DND-41 (cell line): ENCODE measurements around the gene BLVRA.
"Not testable (repeated sequence)": the region's sequence is repeated elsewhere in the genome, so short reads cannot be mapped to it uniquely, and the experiment has no call there.

Experiments used
- ATAC-seq: fragments of 200-7000 bp; cut with Tn5 transposase; 3 replicates; pipeline ENCODE4 v1.9.1; 2021; ENCODE audit warnings: low read depth; ENCODE audit not compliant: insufficient read depth
- DNase-seq: peaks from one replicate; pipeline ENCODE4 v3.0.0-alpha.2; 2020
- H2AFZ ChIP-seq: 2 replicates; pipeline ENCODE4 v1.6.0; 2012; ENCODE audit warnings: low read depth, low read length
- H3K27ac ChIP-seq: 2 replicates; pipeline ENCODE4 v1.5.1; 2012; ENCODE audit warnings: low read length, inconsistent platforms
- H3K27me3 ChIP-seq: fragments of 200-600 bp; sonication (generic); 2 replicates; pipeline ENCODE4 v1.6.0; 2012; ENCODE audit warnings: low read length, mild to moderate bottlenecking, inconsistent platforms; ENCODE audit not compliant: insufficient read depth, poor library complexity
- H3K36me3 ChIP-seq: 2 replicates; pipeline ENCODE4 v1.5.1; 2012; ENCODE audit warnings: low read length, inconsistent platforms; ENCODE audit not compliant: insufficient read depth
- H3K4me1 ChIP-seq: 2 replicates; pipeline ENCODE4 v1.5.1; 2012; ENCODE audit warnings: mild to moderate bottlenecking, low read length; ENCODE audit not compliant: insufficient read depth
- H3K4me2 ChIP-seq: 2 replicates; pipeline ENCODE4 v1.6.0; 2012; ENCODE audit warnings: mild to moderate bottlenecking, moderate library complexity, low read length, inconsistent platforms; ENCODE audit not compliant: insufficient read depth
- H3K4me3 ChIP-seq, 2 experiments: fragments of 200-600 bp in 1 of 2; shearing (Covaris generic) in 1 of 2; 2 replicates each; pipeline ENCODE4 v1.5.1; 2012 to 2016; ENCODE audit warnings: inconsistent platforms in 2 of 2, low read length in 2 of 2, mild to moderate bottlenecking in 2 of 2, low read depth in 1 of 2, moderate library complexity in 1 of 2
- H3K79me2 ChIP-seq: 2 replicates; pipeline ENCODE4 v1.6.0; 2012; ENCODE audit warnings: low read length, inconsistent platforms; ENCODE audit not compliant: insufficient read depth
- H3K9ac ChIP-seq: 2 replicates; pipeline ENCODE4 v1.6.0; 2012; ENCODE audit warnings: low read depth, mild to moderate bottlenecking, inconsistent platforms, low read length, moderate library complexity
- H3K9me3 ChIP-seq: 2 replicates; pipeline ENCODE4 v1.5.1; 2012; ENCODE audit warnings: low read length, moderate library complexity, mild to moderate bottlenecking, inconsistent platforms; ENCODE audit not compliant: insufficient read depth, severe bottlenecking
- H4K20me1 ChIP-seq: 2 replicates; pipeline ENCODE4 v1.6.0; 2012; ENCODE audit warnings: low read length; ENCODE audit not compliant: insufficient read depth
- CTCF ChIP-seq: IDR thresholded peaks from 2 replicates; pipeline ENCODE4 v1.5.1; 2012; ENCODE audit warnings: borderline replicate concordance, low read length, moderate library complexity, mild to moderate bottlenecking; ENCODE audit not compliant: poor library complexity, severe bottlenecking; ENCODE audit errors: extremely low read depth
- EZH2 ChIP-seq: IDR thresholded peaks from 3 replicates; pipeline ENCODE4 v1.6.1; 2012; ENCODE audit warnings: borderline replicate concordance, low read depth, mild to moderate bottlenecking, moderate library complexity, low read length, inconsistent platforms; ENCODE audit not compliant: severe bottlenecking

BLVRA gene

GRCh38 chr7:43758029-43758821 lies at the start of gene BLVRA:
TSS of gene BLVRA (plus strand) at chr7:43758680. CDS start at chr7:43771159, 12,479 bp downstream.
- Histone ChIP-seq H3K27ac (peak within 1 kb of the TSS; percentile 32), H3K36me3 (no peaks in the 10 kb centered on the region), H4K20me1 (no peaks in the 10 kb centered on the region), H3K27me3 (no peaks in the 10 kb centered on the region), H2AFZ (peak within 1 kb of the TSS; percentile 87), H3K4me3 (peak within 1 kb of the TSS; percentile 34 to 59; a peak in 3 of 4 replicates), H3K79me2 (no peaks in the 10 kb centered on the region), H3K9me3 (no peaks in the 10 kb centered on the region), H3K4me2 (peak within 1 kb of the TSS; percentile 96), H3K4me1 (peaks cover 24% of the 10 kb centered on the region), H3K9ac (peak within 1 kb of the TSS; percentile 60)
- TF ChIP-seq CTCF (no peak), EZH2 (no peak)
- ATAC-seq = peak; percentile 81
- DNase-seq = peak; percentile 71

- ATAC-seq (no peak), DNase-seq (no peak)
These were observed 47.0 kb upstream of the BLVRA start for GRCh38 chr7:43711503-43711902.

GRCh38 chr7:43715966-43716365 lies 42.5 kb upstream of the BLVRA start:
- not testable (repeated sequence) for ATAC-seq, H3K27me3 ChIP-seq, H3K27ac ChIP-seq, DNase-seq, H3K4me3 ChIP-seq, H3K4me2 ChIP-seq, H3K4me1 ChIP-seq, H3K9ac ChIP-seq, H3K9me3 ChIP-seq, H2AFZ ChIP-seq, H3K36me3 ChIP-seq
- peaks cover 98% of the 10 kb centered on the region for H3K79me2 ChIP-seq
- peaks cover 37% of the 10 kb centered on the region; the same call in 1 of the 2 replicates for H4K20me1 ChIP-seq

More at GRCh38 chr7:43711503-43711902, 47.0 kb upstream of the BLVRA start:
- TF ChIP-seq CTCF (no peak), EZH2 (no peak)
- no peaks in the 10 kb centered on the region for H3K9me3 ChIP-seq
- peaks cover 4% of the 10 kb centered on the region; the same call in 1 of the 2 replicates for H3K36me3 ChIP-seq
- no peaks in the 10 kb centered on the region for H3K27me3 ChIP-seq
- peaks cover 16% of the 10 kb centered on the region; the same call in 1 of the 2 replicates for H4K20me1 ChIP-seq
- H3K4me3 ChIP-seq = no peak overlapping the region
- no peak overlapping the region for H3K9ac ChIP-seq
- H3K4me2 ChIP-seq = no peak overlapping the region
- peaks cover 96% of the 10 kb centered on the region for H3K79me2 ChIP-seq
- no peak overlapping the region for H2AFZ ChIP-seq
- H3K4me1 ChIP-seq = no peaks in the 10 kb centered on the region
- H3K27ac ChIP-seq = no peak overlapping the region

GRCh38 chr7:43716598-43716997 lies 41.9 kb upstream of the BLVRA start:
- Histone ChIP-seq H3K9ac (no peak overlapping the region), H3K4me3 (no peak overlapping the region), H4K20me1 (peaks cover 36% of the 10 kb centered on the region; the same call in 1 of the 2 replicates), H3K27me3 (no peaks in the 10 kb centered on the region), H3K9me3 (no peaks in the 10 kb centered on the region), H3K4me2 (no peak overlapping the region), H3K36me3 (peaks cover 4% of the 10 kb centered on the region), H3K4me1 (no peaks in the 10 kb centered on the region), H3K27ac (no peak overlapping the region), H3K79me2 (peaks cover 98% of the 10 kb centered on the region), H2AFZ (no peak overlapping the region)
- no peak for DNase-seq
- ATAC-seq = no peak
- TF ChIP-seq CTCF (no peak), EZH2 (no peak)
